ENCODE measurements around the gene RFX4.

The RFX4 gene

GRCh38 chr12:106774808-106775524 is 192.2 kb downstream of the RFX4 start:
- no peak for ATAC-seq (ENCODE audit: low read depth)

DNA sequence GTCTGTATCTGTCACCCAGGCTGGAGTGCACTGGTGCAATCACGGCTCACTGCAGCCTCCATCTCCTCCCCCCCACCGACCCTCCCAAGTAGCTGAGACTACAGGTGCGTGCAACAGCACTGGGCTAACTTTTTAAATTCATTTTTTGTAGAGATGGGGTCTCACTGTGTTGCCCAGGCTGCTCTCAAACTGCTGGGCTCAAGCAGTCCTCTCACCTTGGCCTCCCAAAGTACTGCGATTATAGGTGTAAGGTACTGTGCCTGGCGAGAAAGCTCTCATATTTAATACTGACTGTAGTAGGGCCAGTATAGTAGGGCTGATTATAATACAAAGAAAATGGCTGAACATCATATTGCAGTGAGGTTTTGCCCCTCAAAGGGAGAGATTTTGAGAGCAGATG is 194.1 kb downstream of the RFX4 start:
- Histone ChIP-seq H3K36me3 (ENCODE audit: low read depth) (no peaks in the 10 kb centered on the region), H3K27me3 (ENCODE audit: insufficient read depth, poor library complexity, severe bottlenecking) (no peaks in the 10 kb centered on the region), H3K9me3 (ENCODE audit: severe bottlenecking) (no peaks in the 10 kb centered on the region), H3K4me3 (ENCODE audit: severe bottlenecking) (no peak overlapping the region), H3K27ac (ENCODE audit: poor library complexity, severe bottlenecking) (no peak overlapping the region), H3K4me1 (ENCODE audit: insufficient read depth, poor library complexity, severe bottlenecking) (peaks cover 5% of the 10 kb centered on the region)
- DNase-seq (ENCODE audit: low spot score) (no peak), ATAC-seq (ENCODE audit: low read depth) (no peak)
- TF ChIP-seq, protein P1, sequence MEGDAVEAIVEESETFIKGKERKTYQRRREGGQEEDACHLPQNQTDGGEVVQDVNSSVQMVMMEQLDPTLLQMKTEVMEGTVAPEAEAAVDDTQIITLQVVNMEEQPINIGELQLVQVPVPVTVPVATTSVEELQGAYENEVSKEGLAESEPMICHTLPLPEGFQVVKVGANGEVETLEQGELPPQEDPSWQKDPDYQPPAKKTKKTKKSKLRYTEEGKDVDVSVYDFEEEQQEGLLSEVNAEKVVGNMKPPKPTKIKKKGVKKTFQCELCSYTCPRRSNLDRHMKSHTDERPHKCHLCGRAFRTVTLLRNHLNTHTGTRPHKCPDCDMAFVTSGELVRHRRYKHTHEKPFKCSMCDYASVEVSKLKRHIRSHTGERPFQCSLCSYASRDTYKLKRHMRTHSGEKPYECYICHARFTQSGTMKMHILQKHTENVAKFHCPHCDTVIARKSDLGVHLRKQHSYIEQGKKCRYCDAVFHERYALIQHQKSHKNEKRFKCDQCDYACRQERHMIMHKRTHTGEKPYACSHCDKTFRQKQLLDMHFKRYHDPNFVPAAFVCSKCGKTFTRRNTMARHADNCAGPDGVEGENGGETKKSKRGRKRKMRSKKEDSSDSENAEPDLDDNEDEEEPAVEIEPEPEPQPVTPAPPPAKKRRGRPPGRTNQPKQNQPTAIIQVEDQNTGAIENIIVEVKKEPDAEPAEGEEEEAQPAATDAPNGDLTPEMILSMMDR (IDR thresholded peaks at IDR 0.05; ENCODE audit: poor library complexity, severe bottlenecking), result no peak

More at GRCh38 chr12:106774808-106775524, 192.2 kb downstream of the RFX4 start:
- Histone ChIP-seq H3K27me3 (ENCODE audit: insufficient read depth, poor library complexity, severe bottlenecking) (no peaks in the 10 kb centered on the region), H3K9me3 (ENCODE audit: severe bottlenecking) (no peaks in the 10 kb centered on the region), H3K4me1 (ENCODE audit: insufficient read depth, poor library complexity, severe bottlenecking) (peaks cover 5% of the 10 kb centered on the region), H3K27ac (ENCODE audit: poor library complexity, severe bottlenecking) (peak overlapping the region; percentile 61), H3K4me3 (ENCODE audit: severe bottlenecking) (peak overlapping the region; percentile 62), H3K36me3 (ENCODE audit: low read depth) (no peaks in the 10 kb centered on the region)
- TF ChIP-seq, protein P1 (IDR thresholded peaks at IDR 0.05; ENCODE audit: poor library complexity, severe bottlenecking), result no peak
- no peak for DNase-seq (ENCODE audit: low spot score)

GRCh38 chr12:106780010-106780631 is 197.3 kb downstream of the RFX4 start:
- 0 out of 2 replicates have a peak, but pooled peaks cover 4% of the 10 kb centered on the region for H3K36me3 ChIP-seq (ENCODE audit: low read depth)
- TF ChIP-seq, protein P1 (IDR thresholded peaks at IDR 0.05; ENCODE audit: poor library complexity, severe bottlenecking), result no peak
- no peak overlapping the region for H3K27ac ChIP-seq (ENCODE audit: poor library complexity, severe bottlenecking)
- H3K4me3 ChIP-seq (ENCODE audit: severe bottlenecking), result no peak overlapping the region
- ATAC-seq (ENCODE audit: low read depth) (no peak; the same call in 2 of the 3 replicates), DNase-seq (ENCODE audit: low spot score) (no peak)
- H3K27me3 ChIP-seq (ENCODE audit: insufficient read depth, poor library complexity, severe bottlenecking), result no peaks in the 10 kb centered on the region
- no peaks in the 10 kb centered on the region for H3K9me3 ChIP-seq (ENCODE audit: severe bottlenecking)
- peaks cover 2% of the 10 kb centered on the region for H3K4me1 ChIP-seq (ENCODE audit: insufficient read depth, poor library complexity, severe bottlenecking)

GRCh38 chr12:106782619-106783018 is 199.8 kb downstream of the RFX4 start:
- Histone ChIP-seq H3K36me3 (ENCODE audit: low read depth) (0 out of 2 replicates have a peak, but pooled peaks cover 7% of the 10 kb centered on the region), H3K27ac (ENCODE audit: poor library complexity, severe bottlenecking) (no peak overlapping the region), H3K27me3 (ENCODE audit: insufficient read depth, poor library complexity, severe bottlenecking) (no peaks in the 10 kb centered on the region), H3K9me3 (ENCODE audit: severe bottlenecking) (no peaks in the 10 kb centered on the region), H3K4me1 (ENCODE audit: insufficient read depth, poor library complexity, severe bottlenecking) (no peaks in the 10 kb centered on the region), H3K4me3 (ENCODE audit: severe bottlenecking) (no peak overlapping the region)
- DNase-seq (ENCODE audit: low spot score) (no peak), ATAC-seq (ENCODE audit: low read depth) (no peak)
- TF ChIP-seq, protein P1 (IDR thresholded peaks at IDR 0.05; ENCODE audit: poor library complexity, severe bottlenecking), result no peak

DNA sequence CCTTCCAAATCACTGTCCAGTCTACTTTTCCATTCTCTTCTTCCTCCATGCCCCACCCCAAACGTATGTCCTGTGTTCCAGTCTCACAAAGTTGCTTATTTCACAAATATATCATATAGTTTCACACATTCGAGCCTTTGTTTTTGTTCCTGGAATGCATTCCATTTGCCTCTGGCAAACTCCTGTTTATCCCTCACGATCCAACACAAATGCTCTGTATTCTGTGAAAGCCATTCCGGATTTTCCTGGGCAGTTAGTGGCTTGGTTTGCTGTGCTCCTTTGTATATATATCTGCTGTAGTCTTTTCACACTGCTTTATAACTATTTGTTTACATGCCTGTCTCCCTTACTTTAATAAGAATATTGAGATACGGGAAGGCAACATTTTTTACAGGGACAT is 200.7 kb downstream of the RFX4 start:
- H3K4me3 ChIP-seq (ENCODE audit: severe bottlenecking), result no peak overlapping the region
- no peaks in the 10 kb centered on the region for H3K27me3 ChIP-seq (ENCODE audit: insufficient read depth, poor library complexity, severe bottlenecking)
- H3K27ac ChIP-seq (ENCODE audit: poor library complexity, severe bottlenecking), result no peak overlapping the region
- no peaks in the 10 kb centered on the region for H3K9me3 ChIP-seq (ENCODE audit: severe bottlenecking)
- H3K36me3 ChIP-seq (ENCODE audit: low read depth), result 0 out of 2 replicates have a peak, but pooled peaks cover 7% of the 10 kb centered on the region
- ATAC-seq (ENCODE audit: low read depth) (no peak), DNase-seq (ENCODE audit: low spot score) (no peak)
- TF ChIP-seq, protein P1 (IDR thresholded peaks at IDR 0.05; ENCODE audit: poor library complexity, severe bottlenecking), result no peak
- H3K4me1 ChIP-seq (ENCODE audit: insufficient read depth, poor library complexity, severe bottlenecking), result no peaks in the 10 kb centered on the region

Data from RWPE2 (cell line).